Caco-2 (cell line): Measurements from ENCODE around the gene RAD23A. TPM values are rescaled to one million over a fixed set of nuclear protein-coding genes. Genes with fewer than 3 reads are reported as not detected.

Experiments used
- BruUV-seq: library from RNA; stranded (reverse); fragments of 400-500 nt; replicated peaks from 2 replicates; lab custom pipeline; 2021; lab: Mats Ljungman, UMichigan
- CTCF ChIA-PET: fragments of 300-600 bp; sonication (Branson Sonifier 250); formaldehyde crosslinking; loops from one replicate; lab custom pipeline; 2022; ENCODE audit warnings: antibody characterized with exemption; lab: Charles Lee
- POLR2A ChIA-PET: fragments of 300-600 bp; sonication (Branson Sonifier 250); formaldehyde crosslinking; loops from one replicate; lab custom pipeline; 2022; ENCODE audit warnings: antibody characterized with exemption; lab: Charles Lee
- DNase-seq, 2 experiments: peaks; one replicate each; pipeline versions ENCODE4 v3.0.0 to v3.0.0-alpha.2; 2020 to 2022
- H3K27me3 ChIP-seq: replicated peaks from 2 replicates; pipeline ENCODE4 v1.6.0; 2011; ENCODE audit warnings: low read length; ENCODE audit not compliant: control insufficient read depth, insufficient read depth
- H3K36me3 ChIP-seq: 2 replicates; pipeline ENCODE4 v1.5.1; 2011; ENCODE audit warnings: low read length; ENCODE audit not compliant: control insufficient read depth, insufficient read depth
- H3K4me1 ChIP-seq: fragments of 250-450 bp; sonication (Bioruptor Pico); 2 replicates; pipeline ENCODE4 v1.5.1; 2020; ENCODE audit warnings: mild to moderate bottlenecking
- H3K4me3 ChIP-seq: 2 replicates; pipeline ENCODE4 v1.5.1; 2011; ENCODE audit warnings: low read depth, mild to moderate bottlenecking, control low read depth, low read length
- H3K9me3 ChIP-seq: fragments of 250-450 bp; sonication (Bioruptor Pico); 2 replicates; pipeline ENCODE4 v1.5.1; 2020; ENCODE audit warnings: mild to moderate bottlenecking, moderate library complexity
- H3K27ac Mint-ChIP-seq: one replicate; pipeline ENCODE4 v1.8.0; 2022; ENCODE audit warnings: mixed read lengths; ENCODE audit not compliant: unreplicated experiment
- H3K27me3 Mint-ChIP-seq: one replicate; pipeline ENCODE4 v1.8.0; 2022; ENCODE audit warnings: mixed read lengths; ENCODE audit not compliant: insufficient read depth, unreplicated experiment
- H3K36me3 Mint-ChIP-seq: one replicate; pipeline ENCODE4 v1.8.0; 2022; ENCODE audit warnings: mild to moderate bottlenecking, mixed read lengths; ENCODE audit not compliant: insufficient read depth, unreplicated experiment
- H3K4me1 Mint-ChIP-seq: one replicate; pipeline ENCODE4 v1.8.0; 2022; ENCODE audit warnings: low read depth, mixed read lengths; ENCODE audit not compliant: unreplicated experiment
- H3K4me3 Mint-ChIP-seq: one replicate; pipeline ENCODE4 v1.8.0; 2022; ENCODE audit warnings: mild to moderate bottlenecking, moderate library complexity, mixed read lengths; ENCODE audit not compliant: unreplicated experiment
- H3K9me3 Mint-ChIP-seq: one replicate; pipeline ENCODE4 v1.8.0; 2022; ENCODE audit warnings: mixed read lengths; ENCODE audit not compliant: unreplicated experiment
- CTCF ChIP-seq, 2 experiments: fragments of 200-600 bp in 1 of 2; IDR thresholded peaks; 1 replicate in 1 of 2; 2 replicates in 1 of 2; pipeline versions ENCODE4 v1.5.1 to v1.8.0; 2011 to 2022; ENCODE audit warnings: antibody characterized with exemption in 1 of 2, control low read depth in 1 of 2, inconsistent platforms in 1 of 2, low read depth in 1 of 2, low read length in 1 of 2, mild to moderate bottlenecking in 1 of 2, moderate library complexity in 1 of 2; ENCODE audit not compliant: insufficient read depth in 1 of 2, severe bottlenecking in 1 of 2, unreplicated experiment in 1 of 2
- intact Hi-C: fragments of 100-400 bp; cut with micrococcal nuclease; formaldehyde crosslinking; loops from one replicate; pipeline ENCODE4 v1.10.0; 2022; ENCODE audit not compliant: unreplicated experiment
- total RNA-seq: library from RNA; stranded (reverse); gene quantifications from 2 replicates; pipeline ENCODE4 v1.2.3, GENCODE V29; 2022

RAD23A gene
- total RNA-seq, 1 experiment from 2014 or later, result 102 TPM

- CTCF ChIA-PET, result interaction anchor here (0.6 to 1.5 kb wide), 2 partner anchors 28 to 124 kb away, joined by 4 to 5 read pairs; no protein-coding TSS in a partner anchor
- H3K27me3 Mint-ChIP-seq, result peaks cover 3% of the 10 kb centered on the region
- H3K4me1 Mint-ChIP-seq, result peaks cover 21% of the 10 kb centered on the region
Measured at GRCh38 chr19:12937093-12937926, 8.4 kb upstream of the RAD23A start.

DNA sequence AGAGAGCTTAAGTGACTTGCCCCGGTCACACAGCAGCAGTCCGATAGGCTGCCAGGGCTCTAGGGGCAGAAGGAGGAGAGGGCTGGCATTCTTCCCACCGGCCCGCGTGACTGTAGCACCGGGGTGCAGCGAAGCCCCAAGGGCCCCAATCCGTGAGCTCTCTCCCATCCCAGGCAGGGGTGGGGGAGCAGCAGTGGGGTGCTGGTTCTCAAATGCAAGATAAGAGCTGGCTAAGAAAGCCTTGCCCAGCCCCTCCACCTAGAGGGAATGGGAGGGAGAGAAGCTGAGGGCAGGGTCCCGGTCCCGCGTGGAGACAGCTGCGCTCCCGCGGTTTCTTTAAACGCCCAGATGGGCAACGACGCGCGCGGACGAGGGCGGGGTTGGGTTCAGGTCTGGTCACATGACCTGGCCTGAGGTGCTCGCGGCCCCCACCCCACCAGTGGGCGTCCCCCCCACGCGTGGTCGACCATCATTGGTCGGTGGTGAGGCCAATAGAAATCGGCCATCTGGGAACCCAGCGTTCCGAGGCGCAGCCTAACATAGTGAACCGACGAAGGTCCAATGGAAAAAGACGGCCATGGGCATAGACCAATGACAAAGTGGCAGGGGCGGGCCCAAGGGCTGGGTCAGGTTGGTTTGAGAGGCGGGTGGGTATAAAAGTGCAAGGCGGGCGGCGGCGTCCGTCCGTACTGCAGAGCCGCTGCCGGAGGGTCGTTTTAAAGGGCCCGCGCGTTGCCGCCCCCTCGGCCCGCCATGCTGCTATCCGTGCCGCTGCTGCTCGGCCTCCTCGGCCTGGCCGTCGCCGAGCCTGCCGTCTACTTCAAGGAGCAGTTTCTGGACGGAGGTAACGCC, 7.5 kb upstream of the RAD23A start, which contains the start of gene CALR:
TSS of gene CALR (plus strand) at position 683 of the 852 bp plus-strand sequence. CDS start at position 754, 71 bp downstream.
- POLR2A ChIA-PET, result interaction anchor here (0.9 to 1.2 kb wide), 3 partner anchors 8 to 47 kb away, joined by 3 to 14 read pairs (median 5); partner anchors contain the start of gene SYCE2
- intact Hi-C loops, result loop anchor here (1.0 kb wide), 1 partner anchor 19 kb away; the partner anchor contains the start of gene SYCE2
- no peaks in the 10 kb centered on the region for H3K27me3 ChIP-seq
- Mint-ChIP-seq H3K27ac (peak within 1 kb of the TSS; percentile 97), H3K4me1 (peaks cover 12% of the 10 kb centered on the region), H3K36me3 (peaks cover 64% of the 10 kb centered on the region), H3K9me3 (no peaks in the 10 kb centered on the region), H3K27me3 (peaks cover 3% of the 10 kb centered on the region), H3K4me3 (peak within 1 kb of the TSS; percentile 97)
- H3K36me3 ChIP-seq, result peaks cover 14% of the 10 kb centered on the region
- CTCF ChIA-PET, result interaction anchor here (1.5 kb wide), 1 partner anchor 27 kb away, joined by 5 read pairs; no protein-coding TSS in a partner anchor
- BruUV-seq, result no TSS peak
- TF ChIP-seq CTCF (IDR thresholded peaks at IDR 0.05; ENCODE audit: insufficient read depth in 1 of 2, low read depth in 1 of 2, low read length in 1 of 2, severe bottlenecking in 1 of 2, unreplicated experiment in 1 of 2), result no peak
- peaks cover 23% of the 10 kb centered on the region; the same call in 1 of the 2 replicates for H3K4me1 ChIP-seq
- no peaks in the 10 kb centered on the region for H3K9me3 ChIP-seq
- peak; percentile 99 for DNase-seq
- H3K4me3 ChIP-seq, result peak within 1 kb of the TSS; percentile 100

More at GRCh38 chr19:12937093-12937926, 8.4 kb upstream of the RAD23A start:
- peak overlapping the region; percentile 97 for H3K27ac Mint-ChIP-seq
- no peak for TF ChIP-seq CTCF (IDR thresholded peaks at IDR 0.05; ENCODE audit: insufficient read depth in 1 of 2, low read depth in 1 of 2, low read length in 1 of 2, severe bottlenecking in 1 of 2, unreplicated experiment in 1 of 2)
- POLR2A ChIA-PET, result interaction anchor here (0.5 to 1.2 kb wide), 4 partner anchors 9 to 46 kb away, joined by 3 to 14 read pairs (median 4); partner anchors contain the start of genes GCDH and SYCE2
- peak overlapping the region; percentile 49 for H3K4me3 ChIP-seq
- H3K4me3 Mint-ChIP-seq, result peak overlapping the region; percentile 97
- DNase-seq, result no peak
- peaks cover 64% of the 10 kb centered on the region for H3K36me3 Mint-ChIP-seq
- H3K4me1 ChIP-seq, result peaks cover 26% of the 10 kb centered on the region; the same call in 1 of the 2 replicates
- intact Hi-C loops, result no loop called here
- H3K36me3 ChIP-seq, result peaks cover 14% of the 10 kb centered on the region
- no peaks in the 10 kb centered on the region for H3K9me3 ChIP-seq
- H3K9me3 Mint-ChIP-seq, result no peaks in the 10 kb centered on the region
- H3K27me3 ChIP-seq, result no peaks in the 10 kb centered on the region
- no TSS peak for BruUV-seq
